Measurements from ENCODE around the gene FGF14. TPM values are rescaled to one million over a fixed set of nuclear protein-coding genes. Genes with fewer than 3 reads are reported as not detected.

The FGF14 gene
- polyA plus RNA-seq, 1 donor (not counting 4 experiments of a cell fraction or from before 2014, with no cell fraction given), result 0.09 TPM

GRCh38 chr13:102400675-102401145 is 1.1 kb downstream of the FGF14 start:
- Histone ChIP-seq H3K36me3 (ENCODE audit: control insufficient read depth in 2 of 2, extremely low read depth in 1 of 2, insufficient read depth in 2 of 2, low read length in 2 of 2) (no peaks in the 10 kb centered on the region), H3K4me1 (ENCODE audit: control insufficient read depth, extremely low read depth, insufficient read depth, low read length) (peaks cover 24% of the 10 kb centered on the region), H3K79me2 (ENCODE audit: control insufficient read depth, insufficient read depth, low read length) (no peaks in the 10 kb centered on the region), H3K9me1 (ENCODE audit: control insufficient read depth, extremely low read depth, insufficient read depth, low read length) (no peaks in the 10 kb centered on the region), H3K27me3 (ENCODE audit: control insufficient read depth, extremely low read depth, insufficient read depth, low read length) (peaks cover 30% of the 10 kb centered on the region), H3K4me2 (ENCODE audit: control insufficient read depth, extremely low read depth, insufficient read depth, low read depth, low read length) (peak overlapping the region; percentile 76), H3K9me3 (ENCODE audit: control insufficient read depth, low read depth, low read length) (no peaks in the 10 kb centered on the region), H2AFZ (ENCODE audit: control insufficient read depth, low read length) (peak overlapping the region; percentile 56), H3K4me3 (ENCODE audit: control insufficient read depth in 2 of 3, extremely low read depth in 1 of 3, insufficient read depth in 2 of 3, low read depth in 1 of 3, low read length in 3 of 3) (peak overlapping the region; percentile 37 to 66 (median 59)), H3K27ac (ENCODE audit: control insufficient read depth, insufficient read depth, low read length) (no peak overlapping the region), H3K9ac (ENCODE audit: control insufficient read depth, extremely low read depth, insufficient read depth, low read length) (no peak overlapping the region), H4K20me1 (ENCODE audit: control insufficient read depth, extremely low read depth, insufficient read depth, low read length) (no peaks in the 10 kb centered on the region)
- dilution Hi-C loops (cut with MboI; ENCODE audit: extremely low pct_ligation_motif_present, low sequenced_read_pairs), result no loop called here
- no peak for DNase-seq (ENCODE audit: low read depth, low spot score)
- TF ChIP-seq CTCF (optimal IDR thresholded peaks at IDR 0.05 in 1 of 3, IDR thresholded peaks at IDR 0.05 in 1 of 3, conservative IDR thresholded peaks at IDR 0.05 in 1 of 3; ENCODE audit: extremely low read depth in 1 of 3, insufficient read depth in 2 of 3, low read length in 3 of 3) (no peak), EZH2 (IDR thresholded peaks at IDR 0.05; ENCODE audit: low read length) (no peak)
- no peak for FAIRE-seq

GRCh38 chr13:102399791-102400674 is 1.8 kb downstream of the FGF14 start:
- Histone ChIP-seq H3K9me1 (ENCODE audit: control insufficient read depth, extremely low read depth, insufficient read depth, low read length) (no peaks in the 10 kb centered on the region), H3K4me3 (ENCODE audit: control insufficient read depth in 2 of 3, extremely low read depth in 1 of 3, insufficient read depth in 2 of 3, low read depth in 1 of 3, low read length in 3 of 3) (peak overlapping the region; percentile 37 to 66 (median 59)), H2AFZ (ENCODE audit: control insufficient read depth, low read length) (peak overlapping the region; percentile 56), H3K27me3 (ENCODE audit: control insufficient read depth, extremely low read depth, insufficient read depth, low read length) (peaks cover 30% of the 10 kb centered on the region), H3K79me2 (ENCODE audit: control insufficient read depth, insufficient read depth, low read length) (no peaks in the 10 kb centered on the region), H3K27ac (ENCODE audit: control insufficient read depth, insufficient read depth, low read length) (no peak overlapping the region), H3K4me1 (ENCODE audit: control insufficient read depth, extremely low read depth, insufficient read depth, low read length) (peaks cover 24% of the 10 kb centered on the region), H3K9me3 (ENCODE audit: control insufficient read depth, low read depth, low read length) (no peaks in the 10 kb centered on the region), H3K9ac (ENCODE audit: control insufficient read depth, extremely low read depth, insufficient read depth, low read length) (no peak overlapping the region), H3K4me2 (ENCODE audit: control insufficient read depth, extremely low read depth, insufficient read depth, low read depth, low read length) (peak overlapping the region; percentile 76), H3K36me3 (ENCODE audit: control insufficient read depth in 2 of 2, extremely low read depth in 1 of 2, insufficient read depth in 2 of 2, low read length in 2 of 2) (no peaks in the 10 kb centered on the region), H4K20me1 (ENCODE audit: control insufficient read depth, extremely low read depth, insufficient read depth, low read length) (no peaks in the 10 kb centered on the region)
- dilution Hi-C loops (cut with MboI; ENCODE audit: extremely low pct_ligation_motif_present, low sequenced_read_pairs), result no loop called here
- TF ChIP-seq EZH2 (IDR thresholded peaks at IDR 0.05; ENCODE audit: low read length) (no peak), CTCF (optimal IDR thresholded peaks at IDR 0.05 in 1 of 3, IDR thresholded peaks at IDR 0.05 in 1 of 3, conservative IDR thresholded peaks at IDR 0.05 in 1 of 3; ENCODE audit: extremely low read depth in 1 of 3, insufficient read depth in 2 of 3, low read length in 3 of 3) (peak in 2 of 3 experiments; percentile 20 to 30)
- DNase-seq (ENCODE audit: low read depth, low spot score), result no peak
- FAIRE-seq, result no peak

Measured in keratinocyte (primary cell).